Daoy (cell line): ENCODE measurements around the gene CSRP3. TPM values are rescaled to one million over a fixed set of nuclear protein-coding genes. Genes with fewer than 3 reads are reported as not detected.
"Not testable (repeated sequence)": the region's sequence is repeated elsewhere in the genome, so short reads cannot be mapped to it uniquely, and the experiment has no call there.

ENCODE experiments used
- DNase-seq: peaks from one replicate; pipeline ENCODE4 v3.0.0-alpha.2; 2015; ENCODE audit warnings: low read depth
- total RNA-seq: library from RNA; depleted of rRNA; stranded (reverse); fragments of >200 nt; shearing (Covaris generic); gene quantifications from 2 replicates; pipeline ENCODE4 v1.2.3, GENCODE V29; 2014

The CSRP3 gene
- total RNA-seq, 1 experiment from 2014 or later, result not detected

DNA sequence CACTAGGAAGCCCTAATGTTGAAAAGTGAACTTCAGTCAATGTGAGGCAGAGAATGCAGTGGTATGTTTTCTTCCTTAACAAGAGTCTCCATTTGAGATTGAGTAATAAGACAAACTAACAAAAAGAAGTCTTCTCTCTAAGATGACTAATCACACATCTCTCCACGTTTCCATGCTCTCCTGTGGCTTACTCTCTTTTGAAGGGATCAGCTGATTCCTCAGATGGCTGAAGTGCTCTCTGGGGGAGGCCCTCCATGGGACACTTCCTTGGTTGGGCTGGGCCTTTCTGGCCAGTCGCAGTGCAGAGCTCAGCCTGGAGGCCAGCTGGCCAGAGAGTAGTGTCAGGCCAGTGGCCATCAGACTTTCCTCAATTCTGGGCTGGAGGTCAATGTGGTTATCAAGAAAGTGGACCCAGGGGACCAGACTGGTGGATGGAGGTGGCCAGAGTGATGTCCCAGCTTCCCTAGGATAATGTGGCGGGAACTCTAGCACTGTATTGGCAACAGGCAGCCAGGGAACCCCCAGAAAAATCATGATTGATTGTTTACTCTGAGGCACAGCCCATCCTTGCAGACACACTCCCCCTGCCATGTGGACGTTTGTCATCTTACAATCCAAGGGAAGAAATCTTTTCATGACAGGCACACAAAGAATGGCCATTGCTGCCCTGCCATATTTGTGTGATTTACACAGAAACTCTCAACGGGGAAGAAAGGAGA, 14.5 kb downstream of the CSRP3 start:
- no peak for DNase-seq

DNA sequence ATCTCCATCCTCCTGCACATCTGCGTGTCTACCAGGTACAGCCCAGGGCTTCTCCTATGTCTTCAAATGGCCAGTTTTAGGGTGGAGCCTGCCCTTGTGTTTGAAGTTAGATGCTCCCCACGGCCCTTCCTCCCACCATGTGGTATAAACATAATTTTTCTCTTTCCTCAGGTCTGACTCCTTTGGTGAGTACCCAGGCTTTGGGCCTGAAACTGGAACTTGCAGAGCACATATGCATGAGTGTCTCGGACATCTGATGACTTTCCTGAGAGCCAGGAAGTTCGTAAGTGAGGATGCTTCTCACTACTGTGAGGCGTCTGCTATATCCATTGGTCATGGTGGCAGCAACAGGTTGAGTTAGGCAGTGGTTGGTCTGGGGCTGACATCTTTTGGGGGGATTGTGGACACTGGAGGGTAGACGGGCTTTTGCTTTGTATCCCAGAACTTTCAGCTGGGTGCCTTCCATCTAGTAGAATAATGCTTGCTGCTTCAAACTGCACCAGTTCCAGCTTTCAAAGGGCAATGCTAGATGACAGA, 16.2 kb downstream of the CSRP3 start:
- DNase-seq, result no peak

DNA sequence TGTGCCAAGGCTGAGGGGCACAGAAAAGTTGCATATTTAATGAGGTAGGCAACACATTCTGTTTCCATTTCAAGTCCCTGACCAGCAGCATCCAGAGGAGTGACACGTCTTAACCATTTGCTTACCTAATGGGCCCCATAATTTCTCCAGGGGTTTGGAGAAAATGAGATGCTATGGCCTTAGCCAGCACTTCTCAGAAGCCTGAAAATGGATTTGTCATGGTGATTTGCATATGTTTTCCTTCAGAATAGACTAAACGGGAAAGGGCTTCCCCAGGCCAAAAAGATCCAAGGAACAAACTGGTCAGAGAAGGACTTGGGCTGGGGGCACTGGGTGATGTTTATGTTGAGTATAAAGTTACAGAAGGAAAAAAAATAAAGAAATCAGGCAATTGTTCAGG, 16.7 kb downstream of the CSRP3 start:
- no peak for DNase-seq

DNA sequence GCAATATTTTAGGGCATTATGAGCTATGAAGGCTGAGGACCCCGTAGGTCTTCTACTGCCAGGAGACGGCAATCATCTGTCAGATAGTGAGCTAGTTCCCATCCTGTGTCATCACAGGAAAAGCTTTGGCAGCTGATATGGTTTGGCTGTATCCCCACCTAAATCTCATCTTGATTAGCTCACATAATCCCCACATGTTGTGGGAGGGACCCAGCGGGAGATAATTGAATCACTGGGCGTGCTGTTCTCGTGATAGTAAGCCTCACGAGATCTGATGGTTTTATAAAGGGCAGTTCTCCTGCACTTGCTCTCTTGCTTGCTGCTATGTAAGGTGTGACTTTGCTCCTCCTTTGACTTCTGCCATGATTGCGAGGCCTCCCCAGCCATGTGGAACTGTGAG, 18.1 kb downstream of the CSRP3 start:
- DNase-seq, result no peak

DNA sequence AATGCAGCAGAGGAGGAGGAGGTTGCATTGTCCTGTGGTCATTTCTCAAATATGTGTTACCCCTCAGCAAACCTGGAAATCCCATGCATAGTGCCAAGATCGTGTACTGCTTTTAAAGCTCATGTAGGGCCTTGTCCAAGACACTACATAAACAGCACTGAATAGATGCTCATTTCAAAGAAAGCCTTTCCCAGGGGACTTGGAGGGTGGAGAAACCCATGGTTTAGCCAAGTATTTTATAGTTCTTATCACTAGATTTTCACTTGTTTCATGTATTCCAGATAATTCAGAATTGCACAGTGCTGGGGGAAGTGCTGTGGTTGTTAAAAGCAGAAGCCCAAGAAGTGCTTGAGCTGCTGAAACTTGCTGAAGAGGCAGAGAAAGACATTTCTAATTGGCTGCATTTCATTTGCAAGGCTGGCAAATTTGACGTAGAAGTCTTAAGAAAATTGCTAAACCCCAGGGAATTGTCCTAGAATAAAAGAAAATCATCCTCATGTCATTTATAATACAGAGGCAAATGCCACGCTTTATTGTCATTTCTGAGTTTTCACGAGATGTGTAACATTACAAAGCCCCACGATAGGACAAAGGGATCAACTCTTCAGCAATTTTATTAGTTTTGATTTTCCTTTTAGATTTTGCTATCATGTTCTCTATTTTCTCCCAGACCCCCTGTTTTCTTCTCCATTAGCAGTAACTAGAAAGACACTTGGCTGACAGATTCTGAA, 20.1 kb downstream of the CSRP3 start:
- DNase-seq, result no peak

DNA sequence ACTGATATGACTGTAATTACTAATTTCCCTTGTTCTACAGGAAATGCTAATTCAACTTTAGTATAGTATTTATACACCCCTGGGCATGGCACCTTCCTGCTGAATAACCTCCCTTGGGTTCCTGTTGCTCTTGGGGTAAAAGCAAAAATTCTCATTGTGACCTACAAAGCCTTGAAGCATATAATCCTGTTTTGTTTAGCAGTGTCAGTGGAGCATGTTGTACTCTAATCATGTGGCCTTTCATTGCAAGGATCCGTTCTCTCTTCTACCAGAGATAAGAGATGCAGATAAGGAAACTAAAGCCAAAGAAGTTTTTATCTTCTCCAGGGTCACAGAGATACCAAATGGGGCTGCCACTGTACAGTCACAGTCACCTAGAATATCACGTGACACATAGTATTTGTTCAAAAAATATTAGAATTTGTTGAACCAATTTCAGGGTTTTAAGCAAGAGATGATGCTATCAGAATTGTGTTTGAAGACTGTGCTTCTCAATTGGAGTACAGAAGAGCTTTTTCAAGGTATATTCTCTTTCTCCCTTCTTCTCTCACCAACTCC, 25.1 kb downstream of the CSRP3 start:
- no peak for DNase-seq

DNA sequence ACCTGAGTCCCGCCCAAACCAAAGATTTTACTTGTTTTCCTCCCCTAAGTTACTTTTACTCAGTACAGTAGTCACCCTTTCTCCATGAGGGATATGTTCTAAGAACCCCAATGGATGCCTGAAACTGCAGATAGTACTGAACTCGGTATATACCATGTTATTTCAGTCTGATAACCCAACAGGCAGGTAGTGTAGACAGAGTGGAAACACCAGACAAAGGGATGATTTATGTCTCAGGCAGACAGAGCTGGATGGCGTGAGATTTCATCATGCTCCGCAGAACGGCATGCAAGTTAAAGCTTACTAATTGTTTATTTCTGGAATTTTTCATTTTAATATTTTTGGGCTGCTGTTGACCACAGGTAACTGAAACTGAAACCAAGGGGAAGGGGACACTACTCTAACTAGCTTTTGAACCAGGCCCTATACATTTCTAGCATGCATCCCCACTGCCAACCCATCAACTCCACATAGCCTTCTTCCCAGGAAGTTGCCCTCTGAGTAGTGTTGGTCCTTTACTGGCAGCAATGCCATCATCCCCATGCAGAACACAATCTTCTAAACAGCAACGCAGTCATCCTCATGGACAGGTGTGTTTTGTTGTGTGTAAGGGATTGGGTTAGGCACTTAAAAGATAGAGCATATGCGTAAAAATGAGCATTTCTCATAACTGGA, 27.7 kb downstream of the CSRP3 start:
- DNase-seq, result no peak

DNA sequence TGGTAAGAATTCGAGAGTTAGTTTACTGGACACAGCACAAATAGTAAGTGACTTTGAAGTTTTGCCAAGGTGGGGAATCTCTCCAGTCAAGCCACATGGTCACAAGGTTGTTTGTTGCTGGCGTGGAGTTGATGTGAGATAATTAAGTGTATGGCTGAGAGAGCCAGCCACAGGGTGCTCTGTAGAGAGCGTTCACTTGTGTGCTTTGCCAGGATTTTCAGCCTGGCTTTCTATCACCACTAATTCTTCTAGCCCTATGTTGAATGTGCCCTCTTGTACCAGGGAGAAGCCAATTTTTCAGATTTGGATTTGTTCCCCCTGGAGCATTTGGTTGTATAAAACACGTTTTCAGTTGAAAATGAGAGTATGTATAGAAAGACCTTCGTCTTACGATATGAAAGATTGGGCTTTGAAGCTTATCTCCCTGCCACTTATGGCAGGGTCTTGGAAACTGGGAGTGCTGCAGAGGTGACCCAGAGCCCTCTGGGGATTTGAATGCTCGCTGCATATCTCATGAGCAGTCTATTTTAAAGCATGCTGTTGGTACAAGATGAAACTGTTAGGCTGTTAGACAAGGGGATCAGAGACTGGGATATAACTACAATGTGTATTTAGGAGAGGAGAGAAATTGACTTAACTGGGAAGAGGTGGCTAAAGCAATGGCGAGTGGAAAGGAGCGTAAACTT, 28.6 kb downstream of the CSRP3 start:
- no peak for DNase-seq

DNA sequence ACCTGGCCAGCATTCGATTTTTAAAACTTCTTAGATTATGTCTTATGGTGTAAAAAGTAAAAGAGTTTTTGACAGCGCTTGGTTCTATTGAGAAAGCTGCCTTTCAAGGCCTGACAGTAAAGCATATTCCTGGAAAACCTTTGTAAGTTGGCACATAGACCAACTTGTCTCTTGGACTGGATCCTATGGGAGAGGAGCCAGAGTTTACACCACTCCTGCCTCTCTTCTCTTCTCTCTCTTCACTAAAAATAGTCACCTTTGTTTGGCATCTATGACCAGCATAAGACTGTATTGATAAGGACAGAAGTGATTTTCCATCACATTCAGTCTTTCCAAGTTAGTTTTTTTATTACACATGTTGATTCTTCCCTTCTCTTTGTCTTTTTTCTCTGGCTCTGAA, 33.7 kb downstream of the CSRP3 start:
- no peak for DNase-seq

DNA sequence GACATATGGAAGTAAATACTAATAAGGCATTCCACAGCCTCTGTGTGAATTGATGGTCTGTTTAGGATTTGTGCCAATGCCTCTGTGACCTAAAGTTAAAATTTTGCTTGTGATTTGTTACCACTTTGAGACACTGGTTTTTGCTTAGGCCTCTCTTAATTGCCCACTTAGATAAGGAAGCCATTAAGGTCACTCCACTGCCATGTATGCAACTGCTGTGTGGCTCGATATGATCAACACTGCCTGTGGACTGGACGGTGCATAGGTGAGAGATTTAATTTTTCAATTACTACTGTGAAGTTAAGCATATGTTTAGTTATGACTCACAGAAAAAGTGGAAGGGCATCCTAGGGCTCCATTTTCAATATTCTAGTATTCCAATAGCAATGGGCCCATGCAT, 36.9 kb downstream of the CSRP3 start:
- DNase-seq, result no peak

DNA sequence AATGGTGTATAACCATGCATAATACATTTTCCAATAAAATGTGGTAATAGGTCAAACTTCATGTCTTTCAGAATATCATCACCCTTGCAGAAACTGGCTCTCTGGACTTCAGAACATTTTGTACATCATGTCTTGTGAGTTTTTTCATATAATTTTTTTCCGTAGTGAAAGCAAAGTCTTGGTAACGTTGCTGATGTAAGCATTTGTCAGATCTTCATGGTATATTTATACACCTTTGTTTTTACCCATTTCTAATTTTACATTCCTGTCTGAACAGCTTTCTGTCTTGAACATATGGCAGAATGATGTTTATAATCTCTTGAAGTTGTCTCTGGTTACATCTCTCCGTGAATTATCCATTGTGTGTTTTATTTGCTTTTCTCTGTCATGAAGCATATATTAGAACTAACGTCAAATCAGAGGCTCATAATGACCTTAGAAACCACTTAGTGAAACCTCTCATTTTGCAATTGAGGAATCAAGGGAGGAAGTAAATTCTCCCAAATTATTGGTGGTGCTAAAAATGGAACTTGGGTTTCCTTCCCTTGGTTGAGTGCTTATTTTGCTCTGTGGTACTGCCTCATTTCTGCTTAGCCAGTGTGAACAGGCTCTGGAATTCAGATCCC, 37.4 kb downstream of the CSRP3 start:
- no peak for DNase-seq

DNA sequence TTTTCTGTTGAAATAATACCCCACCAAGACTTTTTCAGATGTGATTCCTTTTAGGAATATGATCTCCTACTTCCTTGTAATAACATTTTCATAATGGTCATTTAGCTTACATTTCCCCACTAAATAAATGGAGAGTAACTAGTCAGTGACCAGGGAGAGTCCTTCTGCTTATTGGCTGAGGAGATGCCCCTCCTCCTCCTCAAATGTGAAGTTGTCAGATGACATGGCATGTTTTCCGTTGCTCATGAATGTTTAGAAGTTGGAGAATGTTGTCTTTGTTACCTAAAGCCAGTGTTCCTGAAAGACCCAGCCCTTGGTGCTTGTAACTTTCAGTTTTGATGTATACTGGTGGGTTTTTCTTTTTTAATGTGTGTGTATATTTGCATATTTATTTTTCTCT, 38.2 kb downstream of the CSRP3 start:
- no peak for DNase-seq

DNA sequence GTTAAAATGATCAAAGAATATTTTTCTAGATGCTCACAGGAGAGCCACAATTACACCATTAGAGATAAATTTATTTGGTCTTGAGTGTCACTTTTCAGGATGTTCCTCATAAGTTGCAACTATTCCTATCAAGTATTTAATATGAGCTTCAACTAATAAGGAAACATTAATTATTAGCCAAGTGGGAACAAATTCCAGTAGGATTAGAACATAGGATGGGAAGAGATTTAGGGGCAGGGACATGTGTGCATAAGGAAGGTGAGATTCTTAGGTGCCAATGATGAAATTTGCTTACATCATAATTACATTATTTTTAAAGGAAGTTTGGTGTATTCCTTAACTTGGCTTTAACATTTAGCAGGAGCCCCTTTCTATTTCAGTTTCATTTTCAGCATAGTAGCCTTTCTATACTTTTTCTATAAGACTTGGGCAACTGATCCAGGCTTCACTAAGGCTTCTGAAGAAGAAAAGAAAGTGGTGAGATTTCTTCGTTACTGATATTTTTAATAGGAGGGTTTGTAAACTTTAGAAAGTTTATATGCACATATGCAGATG, 38.8 kb downstream of the CSRP3 start:
- DNase-seq, result no peak

DNA sequence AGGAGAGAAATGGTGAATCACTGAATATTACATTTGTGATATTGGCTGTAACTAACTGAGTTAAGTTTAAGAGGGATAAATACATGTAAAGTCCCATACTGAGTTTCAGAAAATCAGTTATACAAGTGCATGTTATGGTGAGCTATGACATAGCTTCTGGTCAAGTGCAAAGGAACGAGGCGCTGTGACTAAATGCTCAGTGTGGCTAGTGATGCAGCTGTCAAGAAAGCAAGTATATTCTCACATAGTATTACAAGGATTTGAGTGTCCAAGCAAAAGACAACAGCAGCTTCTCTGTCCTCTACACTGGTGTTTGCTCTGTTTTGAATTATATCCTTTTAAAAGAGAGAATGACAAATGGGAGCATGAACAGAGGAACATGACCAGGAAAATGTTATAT, 40.1 kb downstream of the CSRP3 start:
- no peak for DNase-seq

DNA sequence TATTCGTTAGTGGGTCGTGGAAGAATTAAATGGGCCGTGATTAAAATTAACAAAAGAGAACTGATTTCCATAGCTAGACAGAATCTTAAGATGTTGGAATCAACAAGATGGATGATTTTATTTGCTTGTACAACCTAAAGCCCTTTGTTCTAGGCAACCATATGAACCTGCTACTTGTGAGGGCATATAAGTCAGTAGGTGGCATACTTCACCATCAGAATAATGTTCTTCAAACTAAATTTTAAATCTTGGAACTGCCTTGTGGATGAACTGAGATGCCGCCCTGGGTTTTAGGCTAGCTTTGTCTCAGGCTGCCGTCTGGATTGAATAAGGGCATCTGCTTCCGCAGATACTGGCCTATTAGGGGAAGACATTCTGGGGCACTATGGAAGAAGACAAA, 40.9 kb downstream of the CSRP3 start:
- DNase-seq, result no peak

DNA sequence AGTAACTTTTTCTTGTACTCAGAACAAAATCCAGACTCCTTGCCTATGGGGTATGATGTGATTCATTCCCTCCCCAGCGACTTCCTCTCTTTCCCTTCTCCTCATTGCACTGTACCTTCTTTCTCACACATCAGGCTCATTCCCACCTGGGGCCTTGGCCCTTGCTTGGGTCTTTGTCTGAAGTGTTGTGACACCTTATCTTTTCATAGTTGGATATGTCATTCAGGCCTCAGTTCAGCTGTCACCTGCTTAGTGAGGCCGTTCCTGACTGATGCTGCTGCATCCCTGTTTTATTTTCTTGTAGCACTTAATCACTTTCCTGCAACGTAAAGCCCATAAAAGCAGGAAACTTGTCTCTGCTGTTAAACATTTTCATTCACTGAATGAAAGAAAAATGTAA, 44.9 kb downstream of the CSRP3 start:
- no peak for DNase-seq

DNA sequence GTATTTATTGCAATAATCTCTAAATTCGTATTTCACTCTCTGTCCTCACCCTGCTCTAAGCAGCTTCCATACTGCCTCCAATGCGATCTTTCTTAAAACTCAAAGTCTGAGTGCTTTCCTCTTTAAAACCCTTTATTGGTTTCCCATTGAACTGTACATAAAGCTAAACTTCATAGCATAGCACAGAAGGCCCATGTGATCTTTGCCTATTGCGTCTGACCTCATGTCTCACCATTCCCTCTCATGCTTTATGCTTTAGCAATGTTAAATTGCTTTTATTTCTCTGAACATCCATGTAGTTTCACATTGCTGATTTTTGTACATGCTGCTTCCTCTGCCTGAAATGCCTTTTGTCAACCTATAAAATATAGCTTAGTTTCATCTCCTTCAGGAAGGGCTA, 56.5 kb downstream of the CSRP3 start:
- DNase-seq, result no peak

DNA sequence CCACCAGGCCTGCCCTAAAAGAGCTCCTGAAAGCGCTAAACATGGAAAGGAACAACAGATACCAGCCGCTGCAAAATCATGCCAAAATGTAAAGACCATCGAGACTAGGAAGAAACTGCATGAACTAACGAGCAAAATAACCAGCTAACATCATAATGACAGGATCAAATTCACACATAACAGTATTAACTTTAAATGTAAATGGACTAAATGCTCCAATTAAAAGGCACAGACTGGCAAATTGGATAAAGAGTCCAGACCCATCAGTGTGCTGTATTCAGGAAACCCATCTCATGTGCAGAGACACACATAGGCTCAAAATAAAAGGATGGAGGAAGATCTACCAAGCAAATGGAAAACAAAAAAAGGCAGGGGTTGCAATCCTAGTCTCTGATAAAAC, 64.9 kb downstream of the CSRP3 start:
- not testable (repeated sequence) for DNase-seq

DNA sequence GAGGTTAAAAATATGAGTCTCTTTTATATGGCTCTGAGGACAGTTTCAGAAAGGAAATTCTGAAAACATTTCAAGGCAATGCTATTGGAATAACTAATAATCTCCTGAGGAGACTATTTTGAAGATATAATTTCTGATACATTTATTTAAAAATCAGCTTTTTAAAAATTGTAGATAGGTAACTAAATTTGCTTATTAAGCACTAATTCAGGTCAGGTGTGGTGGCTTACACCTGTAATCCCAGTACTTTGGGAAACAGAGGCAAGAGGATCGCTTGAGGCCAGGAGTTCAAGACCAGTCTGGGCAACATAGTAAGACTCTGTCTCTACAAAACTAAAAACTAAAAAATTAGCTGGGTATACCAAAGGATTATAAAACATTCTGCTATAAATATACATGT, 67.8 kb downstream of the CSRP3 start:
- DNase-seq, result no peak
